HG02981 (cell line): ENCODE data around the gene FAM83D.
"Not testable (repeated sequence)": the region's sequence is repeated elsewhere in the genome, so short reads cannot be mapped to it uniquely, and the experiment has no call there.

Experiments
- ATAC-seq: cut with Tn5 transposase; IDR thresholded peaks from one replicate; pipeline ENCODE4 v1.9.1; 2021; ENCODE audit warnings: mild to moderate bottlenecking, moderate library complexity; ENCODE audit not compliant: unreplicated experiment

Gene FAM83D

GRCh38 chr20:38932457-38933120 is 6.4 kb downstream of the FAM83D start:
- no peak for ATAC-seq

GRCh38 chr20:38934530-38934929 is 8.3 kb downstream of the FAM83D start:
- ATAC-seq, result no peak

- no peak for ATAC-seq
These were observed 9.1 kb downstream of the FAM83D start for GRCh38 chr20:38935285-38935684.

DNA sequence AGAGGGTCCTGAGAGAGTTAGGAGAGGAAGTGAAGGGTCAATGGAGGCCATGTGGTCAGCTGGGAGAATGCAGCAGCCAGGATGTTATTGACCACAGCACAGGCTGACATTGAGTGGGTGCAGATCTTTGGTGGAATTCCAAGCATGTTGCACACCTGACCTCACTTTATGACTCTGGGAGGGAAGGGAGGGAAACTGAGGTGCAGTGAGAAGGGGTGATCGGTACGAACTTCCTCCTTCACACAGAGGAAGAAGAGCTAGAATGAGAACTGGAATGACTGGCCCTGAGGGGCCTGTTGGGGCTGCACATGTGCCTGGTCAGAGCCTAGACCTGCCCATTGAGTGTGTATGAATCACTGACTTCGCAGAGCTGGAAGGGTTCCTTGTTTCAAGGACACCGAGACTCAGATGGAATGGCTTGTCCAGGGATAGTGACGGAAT is 9.8 kb downstream of the FAM83D start:
- ATAC-seq, result no peak

GRCh38 chr20:38937000-38937399 is 10.8 kb downstream of the FAM83D start:
- no peak for ATAC-seq

- no peak for ATAC-seq
These were observed 11.8 kb downstream of the FAM83D start for GRCh38 chr20:38937978-38938473.

GRCh38 chr20:38939686-38940085 is 13.5 kb downstream of the FAM83D start:
- no peak for ATAC-seq

DNA sequence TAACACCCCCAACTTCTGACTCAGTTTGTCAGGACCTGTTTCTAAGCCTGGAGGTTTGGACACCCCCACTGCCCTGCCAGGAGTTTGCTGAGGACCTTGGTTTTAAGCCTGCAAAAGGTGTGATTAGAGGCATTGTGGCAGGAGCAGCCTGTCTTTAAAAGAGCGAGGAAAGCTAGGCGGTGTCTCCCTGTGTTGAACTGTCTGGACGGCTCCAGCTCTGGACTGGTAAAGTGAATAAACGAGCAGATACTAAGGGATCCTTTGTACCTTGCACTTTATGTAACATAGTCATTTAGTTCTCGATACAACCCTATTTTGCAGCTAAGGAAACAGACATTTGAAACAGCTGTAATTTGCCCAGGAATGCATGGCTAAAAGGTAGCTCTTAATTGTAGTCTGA is 14.4 kb downstream of the FAM83D start:
- ATAC-seq, result no peak

GRCh38 chr20:38941726-38942389 is 15.6 kb downstream of the FAM83D start:
- no peak for ATAC-seq

DNA sequence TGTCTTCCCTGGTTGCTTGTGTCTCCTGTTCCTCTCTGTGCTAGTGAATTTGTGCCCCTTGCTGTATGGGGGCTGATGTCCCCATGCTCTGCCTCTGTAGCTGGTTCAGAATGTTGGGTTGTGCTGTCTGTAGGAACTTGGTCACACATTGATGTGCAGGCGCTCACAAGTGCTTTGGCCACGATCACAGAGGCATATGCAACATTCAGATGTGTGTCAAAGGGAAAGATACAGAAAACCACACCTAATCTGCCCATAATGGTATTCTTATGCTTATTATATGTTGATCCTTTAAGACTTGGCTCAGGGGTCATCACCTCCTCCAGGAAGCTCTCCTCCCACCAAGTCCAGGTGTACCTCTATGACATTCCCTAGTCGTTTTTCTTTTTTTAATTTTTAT is 18.8 kb downstream of the FAM83D start:
- ATAC-seq, result no peak

- ATAC-seq, result no peak
These were observed 20.6 kb downstream of the FAM83D start for GRCh38 chr20:38946836-38947235.

GRCh38 chr20:38947931-38948362 is 21.7 kb downstream of the FAM83D start:
- no peak for ATAC-seq

DNA sequence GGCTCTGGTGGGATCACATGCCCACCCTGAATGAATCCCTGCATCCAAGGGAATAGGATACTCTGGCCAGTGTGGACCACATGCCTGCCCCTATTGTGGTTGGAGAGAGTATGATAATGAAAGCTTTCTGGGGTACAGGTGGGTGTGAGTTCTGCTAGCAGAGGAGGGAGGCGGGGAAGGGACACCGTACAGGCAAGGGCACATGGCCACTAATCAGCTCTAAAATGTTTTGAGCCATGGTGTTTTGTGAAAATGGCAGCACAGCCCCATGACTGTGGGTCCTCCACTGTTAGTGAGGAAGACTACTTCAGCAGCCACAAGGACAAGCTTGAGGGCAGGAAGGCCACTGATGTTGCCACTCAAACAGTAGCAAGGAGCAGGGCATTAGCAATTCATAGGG is 24.0 kb downstream of the FAM83D start:
- ATAC-seq, result no peak

DNA sequence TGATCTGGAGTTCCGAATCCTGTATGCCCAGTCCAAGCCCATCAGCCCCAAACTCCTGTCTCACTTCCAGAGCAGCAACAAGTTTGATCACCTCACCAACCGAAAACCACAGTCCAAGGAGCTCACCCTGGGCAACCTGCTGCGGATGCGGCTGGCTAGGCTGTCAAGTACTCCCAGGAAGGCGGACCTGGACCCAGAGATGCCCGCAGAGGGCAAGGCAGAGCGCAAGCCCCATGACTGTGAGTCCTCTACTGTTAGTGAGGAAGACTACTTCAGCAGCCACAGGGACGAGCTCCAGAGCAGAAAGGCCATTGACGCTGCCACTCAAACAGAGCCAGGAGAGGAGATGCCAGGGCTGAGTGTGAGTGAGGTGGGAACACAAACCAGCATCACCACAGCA is 25.4 kb downstream of the FAM83D start:
- no peak for ATAC-seq

GRCh38 chr20:38952153-38952552 is 25.9 kb downstream of the FAM83D start:
- no peak for ATAC-seq

- ATAC-seq, result no peak
These were observed 27.6 kb downstream of the FAM83D start for GRCh38 chr20:38953630-38954340.

DNA sequence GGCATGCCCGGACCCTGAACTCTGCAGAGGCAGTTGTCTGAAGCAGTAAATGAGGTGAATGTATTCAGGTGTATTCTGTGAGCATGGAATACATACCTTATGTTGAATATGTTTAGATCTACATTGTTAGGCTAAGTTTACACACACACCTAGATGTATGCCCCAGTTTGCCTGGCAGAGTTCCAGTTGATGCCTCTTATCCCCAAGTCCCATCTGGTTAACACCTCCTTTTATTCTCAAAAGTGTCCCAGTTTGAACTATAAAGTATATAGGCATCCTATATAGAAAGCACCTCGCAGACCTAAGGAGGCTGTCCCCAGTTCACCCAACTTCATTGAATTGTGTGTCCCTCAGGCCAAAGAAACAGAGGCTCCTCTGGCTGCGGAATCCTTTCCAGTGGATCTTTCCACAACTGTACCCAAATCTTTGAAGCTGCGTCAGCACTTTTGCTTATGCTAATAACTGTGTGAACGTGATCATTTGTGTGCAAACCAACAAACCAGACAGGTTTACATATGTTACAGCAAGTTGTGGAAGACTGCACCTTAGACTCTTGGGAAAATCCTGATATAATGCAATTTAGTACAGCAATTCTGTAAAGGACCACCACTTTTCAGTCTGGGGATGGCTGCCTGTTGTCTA is 31.1 kb downstream of the FAM83D start:
- no peak for ATAC-seq

- ATAC-seq, result no peak
These were observed 31.8 kb downstream of the FAM83D start for GRCh38 chr20:38957915-38958485.

GRCh38 chr20:38960187-38960687 is 34.0 kb downstream of the FAM83D start:
- ATAC-seq, result not testable (repeated sequence)

DNA sequence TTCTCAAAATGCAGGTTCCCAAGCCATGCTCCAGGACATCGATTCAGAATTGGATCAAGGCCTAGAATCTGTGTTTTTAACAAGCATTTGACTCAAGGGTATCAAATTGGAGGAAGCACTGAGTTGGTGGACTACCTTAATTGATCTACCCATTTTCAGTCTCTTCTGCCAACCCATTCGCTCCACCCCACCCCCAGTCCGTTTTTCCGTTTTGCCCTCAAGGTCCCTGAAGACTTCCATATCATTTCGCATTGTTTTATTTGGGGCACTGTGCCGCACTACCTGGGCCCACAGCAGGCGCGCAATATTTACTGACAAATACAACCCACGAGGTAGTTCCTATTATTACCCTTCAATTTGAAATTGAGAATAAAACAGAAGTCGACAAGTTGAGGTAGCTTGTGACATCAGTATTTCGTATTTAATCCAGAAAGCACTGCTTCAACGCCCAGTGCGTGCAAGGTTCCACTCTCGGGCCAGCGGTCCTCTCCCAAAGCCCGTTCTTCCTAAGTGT is 35.4 kb downstream of the FAM83D start:
- ATAC-seq, result no peak
